Embryonic facial prominence (tissue), 1 donor: Measurements from ENCODE around the gene NDUFAB1.
"Not testable (repeated sequence)": the region's sequence is repeated elsewhere in the genome, so short reads cannot be mapped to it uniquely, and the experiment has no call there.

Source experiments
- DNase-seq: peaks from one replicate; pipeline ENCODE4 v3.0.0-alpha.2; 2016; ENCODE audit errors: extremely low spot score

Gene NDUFAB1

DNA sequence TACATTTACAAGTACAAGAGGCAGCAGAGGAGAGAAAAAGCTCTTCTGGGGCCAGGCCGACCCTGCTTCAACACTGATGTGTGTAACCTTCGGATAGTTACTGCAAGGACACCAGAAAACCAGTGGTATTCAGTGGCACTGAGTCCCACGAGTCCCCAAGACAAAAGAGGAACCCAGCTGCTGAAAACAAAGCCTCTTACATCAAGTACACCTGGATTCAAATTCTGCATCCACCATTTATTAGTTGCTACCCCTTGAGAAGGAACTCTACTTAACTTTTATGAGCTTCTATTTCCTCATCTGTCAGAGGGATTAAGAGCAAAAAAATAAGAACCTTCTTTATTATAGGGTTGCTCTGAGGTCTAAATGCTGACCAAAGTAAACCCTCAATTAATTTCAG, 41.6 kb downstream of the NDUFAB1 start:
- no peak for DNase-seq

DNA sequence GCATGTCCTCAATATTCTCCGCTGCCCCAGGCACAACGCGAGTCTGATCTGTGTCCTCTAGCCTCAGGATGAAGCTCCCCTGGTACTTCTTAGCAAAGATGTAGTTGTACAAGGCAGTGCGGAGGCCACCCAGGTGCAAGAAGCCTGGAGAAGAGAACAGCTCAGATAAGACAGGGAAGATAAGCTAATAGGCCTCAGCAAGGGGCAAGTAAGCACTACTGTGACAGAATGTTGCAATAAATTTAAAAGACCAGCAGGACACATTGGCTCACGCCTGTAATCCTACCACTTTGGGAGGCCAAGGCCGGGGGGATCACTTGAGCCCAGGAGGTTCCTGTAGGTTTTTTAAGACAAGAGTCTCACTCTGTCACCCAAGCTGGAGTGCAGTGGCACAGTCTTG, 44.0 kb downstream of the NDUFAB1 start:
- no peak for DNase-seq

DNA sequence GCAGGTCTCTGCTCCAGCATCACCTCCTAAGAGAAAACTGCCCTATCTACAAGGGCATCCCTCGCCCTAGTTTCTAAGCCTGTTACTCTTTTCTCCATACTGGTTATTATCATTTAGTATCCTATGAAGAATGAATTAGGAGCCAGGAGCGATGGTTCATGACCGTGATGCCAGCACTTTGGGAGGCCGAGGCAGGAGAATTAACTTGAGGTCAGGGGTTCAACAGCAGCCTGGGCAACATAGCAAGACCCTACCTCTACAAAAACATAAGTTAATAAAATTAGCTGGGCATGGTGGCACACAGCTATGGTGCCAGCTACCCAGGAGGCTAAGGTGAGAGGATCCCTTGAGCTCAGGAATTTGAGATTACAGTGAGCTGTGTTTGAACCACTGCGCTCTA, 46.2 kb downstream of the NDUFAB1 start:
- no peak for DNase-seq

DNA sequence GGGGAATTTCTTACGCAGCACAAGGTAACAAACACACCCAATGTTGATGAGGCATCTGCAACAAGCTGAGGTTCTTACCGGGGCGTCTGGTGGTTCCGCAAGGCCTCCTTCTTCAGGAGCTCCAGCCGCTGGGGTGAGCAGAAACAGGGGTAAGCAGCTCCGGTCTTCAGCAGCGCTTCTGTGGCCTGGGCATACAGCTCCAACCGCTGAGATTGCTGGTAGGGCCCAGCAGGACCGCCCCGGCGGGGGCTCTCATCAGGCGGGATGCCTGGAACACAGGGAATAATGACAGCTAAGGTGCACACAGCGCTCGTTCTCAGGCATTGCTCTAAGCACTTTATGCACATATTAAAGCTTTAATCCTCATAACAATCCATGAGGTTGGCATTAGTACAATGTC, 51.7 kb downstream of the NDUFAB1 start:
- no peak for DNase-seq

DNA sequence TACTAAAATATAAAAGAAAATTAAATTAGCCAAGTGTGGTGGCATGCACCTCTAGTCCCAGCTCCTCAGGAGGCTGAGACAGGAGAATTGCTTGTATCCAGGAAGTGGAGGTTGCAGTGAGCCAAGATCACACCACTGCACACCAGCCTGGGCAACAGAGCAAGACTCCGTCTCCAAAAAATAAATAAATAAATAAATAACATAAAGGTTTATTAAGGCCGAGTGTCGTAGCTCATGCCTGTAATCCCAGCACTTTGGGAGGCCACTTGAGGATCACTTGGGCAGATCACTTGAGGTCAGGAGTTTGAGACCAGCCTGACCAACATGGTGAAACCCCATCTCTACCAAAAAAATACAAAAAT, 55.3 kb downstream of the NDUFAB1 start:
- DNase-seq: not testable (repeated sequence)

DNA sequence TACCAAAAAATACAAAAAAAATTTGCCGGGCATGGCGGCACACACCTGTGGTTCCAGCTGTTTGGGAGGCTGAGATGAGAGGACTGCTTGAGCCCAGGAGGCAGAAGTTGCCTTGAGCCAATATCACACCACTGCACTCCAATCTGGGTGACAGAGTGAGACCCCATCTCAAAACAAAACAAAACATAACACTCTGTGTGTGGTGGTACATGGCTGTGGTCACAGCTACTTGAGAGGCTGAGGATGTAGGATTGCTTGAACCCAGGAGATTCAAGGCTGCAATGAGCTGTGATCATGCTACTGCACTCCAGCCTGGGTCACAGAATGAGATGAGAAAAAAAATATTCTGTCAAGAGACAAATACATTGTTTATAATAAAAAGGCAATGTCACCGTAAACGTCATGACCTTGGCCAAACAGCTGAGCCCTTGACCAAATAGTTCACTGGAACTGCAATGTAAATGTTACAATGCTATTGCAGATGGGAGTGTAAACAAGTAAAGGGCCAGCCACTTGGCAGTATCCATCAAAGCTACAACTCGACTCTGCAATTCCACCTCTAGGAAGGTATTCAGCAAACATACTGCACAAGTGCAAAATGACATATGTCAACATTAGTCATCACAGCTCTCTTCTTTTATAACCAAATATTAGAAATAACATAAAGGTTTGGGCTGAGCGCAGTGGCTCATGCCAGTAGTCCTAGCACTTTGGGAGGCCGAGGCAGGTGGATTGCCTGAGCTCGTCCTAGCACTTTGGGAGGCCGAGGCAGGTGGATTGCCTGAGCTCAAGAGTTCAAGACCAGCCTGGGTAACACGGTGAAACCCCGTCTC, 55.9 kb downstream of the NDUFAB1 start:
- no peak for DNase-seq

DNA sequence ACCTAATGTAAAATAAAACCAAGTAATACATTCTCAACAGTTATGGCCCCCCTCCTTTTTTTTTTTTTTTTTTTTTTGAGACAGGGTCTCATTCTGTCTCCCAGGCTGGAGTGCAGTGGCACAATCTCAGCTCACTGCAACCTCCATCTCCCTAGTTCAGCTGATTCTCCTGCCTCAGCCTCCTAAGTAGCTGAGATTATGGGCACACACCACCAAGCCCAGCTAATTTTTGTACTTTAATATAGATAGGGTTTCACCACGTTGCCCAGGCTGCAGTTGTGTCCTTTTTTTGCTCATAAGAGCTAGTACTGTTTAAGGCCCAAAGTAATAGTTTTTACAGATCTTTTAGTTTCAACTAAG, 57.2 kb downstream of the NDUFAB1 start:
- DNase-seq: no peak

DNA sequence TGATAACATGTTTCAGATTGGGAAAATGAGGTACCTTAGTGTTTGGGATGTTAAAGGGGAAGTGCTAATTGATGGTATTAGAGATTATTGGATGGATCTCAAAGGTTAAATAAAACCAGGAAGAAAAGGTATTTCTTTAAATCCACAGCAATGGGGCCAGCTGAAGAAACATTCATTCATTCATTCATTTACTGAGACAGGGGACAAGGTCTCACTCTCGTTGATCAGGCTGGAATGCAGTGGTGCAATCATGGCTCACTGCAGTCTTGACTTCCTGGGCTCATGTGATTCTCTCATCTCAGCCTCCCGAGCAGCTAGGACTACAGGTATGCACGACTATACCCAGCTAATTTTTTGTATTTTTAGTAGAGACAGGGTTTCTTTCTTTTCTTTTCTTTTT, 58.7 kb downstream of the NDUFAB1 start:
- no peak for DNase-seq

DNA sequence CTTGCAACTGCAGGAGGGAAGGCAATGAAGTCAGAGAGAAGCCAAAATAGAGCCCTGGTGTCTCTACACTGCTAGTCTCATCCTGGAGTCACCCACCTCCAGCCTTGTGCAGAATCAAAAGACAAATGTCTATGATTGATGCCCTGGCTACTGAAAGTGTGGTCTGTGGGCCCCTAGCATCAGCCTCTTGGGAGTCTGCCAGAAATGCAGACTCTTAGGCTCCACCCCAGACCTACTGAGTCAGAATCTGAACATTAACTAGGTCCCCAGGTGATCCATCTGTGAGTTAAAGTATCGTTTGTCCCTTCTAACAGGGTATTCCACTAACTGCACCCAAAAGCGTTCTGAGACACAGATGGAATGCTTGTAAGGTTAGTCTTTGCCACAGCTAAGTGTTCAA, 60.2 kb downstream of the NDUFAB1 start:
- no peak for DNase-seq

DNA sequence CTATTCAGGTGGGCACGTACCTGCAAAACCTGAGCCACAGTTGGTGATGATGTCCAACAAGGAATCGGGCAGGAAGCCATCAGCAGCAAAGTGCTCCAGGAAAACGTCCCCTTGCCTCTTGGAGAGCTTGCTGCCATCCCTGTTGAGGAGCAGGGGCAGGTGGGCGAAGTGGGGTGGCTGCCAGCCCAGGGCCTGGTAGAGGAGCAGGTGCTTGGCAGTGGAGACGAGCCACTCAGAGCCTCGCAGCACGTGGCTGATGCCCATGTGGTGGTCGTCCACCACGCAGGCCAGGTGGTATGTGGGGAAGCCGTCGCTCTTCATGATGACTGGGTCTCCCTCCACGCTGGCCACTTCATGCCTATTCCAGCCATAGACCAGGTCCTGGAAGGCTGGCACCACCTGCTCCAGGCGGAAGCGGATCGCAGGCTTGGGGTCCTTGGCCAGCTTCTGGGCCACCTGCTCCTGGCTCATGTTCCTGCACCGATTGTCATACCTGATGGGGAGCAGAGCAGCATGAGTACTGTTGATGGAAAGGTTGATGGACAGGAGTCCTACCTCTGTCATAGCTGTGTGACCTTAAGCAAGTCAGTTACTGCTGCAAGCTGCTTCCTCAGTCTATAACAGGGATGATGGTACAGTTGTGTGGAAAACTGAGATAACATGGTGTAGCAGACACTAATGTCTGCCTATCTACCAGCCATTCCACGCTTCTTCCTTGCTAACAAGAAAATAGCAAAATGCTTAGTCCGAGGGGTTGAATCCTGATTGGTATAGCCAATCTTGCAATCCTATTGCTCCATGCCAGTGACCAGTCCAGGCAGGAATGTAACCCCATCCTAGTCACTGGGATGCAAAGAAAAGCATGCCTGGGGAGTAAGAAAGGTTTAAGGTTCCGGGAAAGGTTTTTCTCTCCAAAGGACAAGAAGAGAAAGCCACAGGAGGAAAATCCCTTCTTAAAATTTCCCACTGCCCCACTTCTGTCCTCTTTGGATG, 61.0 kb downstream of the NDUFAB1 start:
- no peak for DNase-seq

DNA sequence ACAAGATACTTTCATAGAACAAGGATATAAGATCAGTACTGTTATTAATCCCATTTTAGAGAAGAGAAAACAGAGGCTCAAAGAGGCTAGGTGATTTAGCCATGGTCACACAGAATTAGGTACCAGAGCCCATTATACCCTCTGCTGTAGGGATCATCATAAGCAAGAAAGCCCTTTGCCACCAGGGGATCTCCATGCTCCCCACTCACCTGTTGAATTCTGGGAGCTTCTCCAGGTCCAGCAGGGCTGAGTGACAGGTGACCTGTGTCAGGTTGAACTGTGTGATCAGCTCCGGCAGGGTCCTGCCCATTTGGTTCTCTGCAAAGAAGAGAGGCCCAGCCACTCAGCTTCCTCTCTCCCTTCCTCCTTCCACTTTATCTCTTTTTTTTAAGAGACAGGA, 63.7 kb downstream of the NDUFAB1 start:
- no peak for DNase-seq
